ENCODE measurements around the gene SRPRB. TPM values are rescaled to one million over a fixed set of nuclear protein-coding genes. Genes with fewer than 3 reads are reported as not detected.

SRPRB gene
- total RNA-seq, 1 donor from 2014 or later, result 61.5 TPM

- H3K4me1 Mint-ChIP-seq, result peaks cover 3% of the 10 kb centered on the region
- H3K36me3 Mint-ChIP-seq (ENCODE audit: low read depth), result no peaks in the 10 kb centered on the region
- H3K4me3 Mint-ChIP-seq, result no peak overlapping the region
- no peak overlapping the region for H3K27ac Mint-ChIP-seq (ENCODE audit: unreplicated experiment)
- H3K9me3 Mint-ChIP-seq, result no peaks in the 10 kb centered on the region
- no peaks in the 10 kb centered on the region for H3K27me3 Mint-ChIP-seq (ENCODE audit: low read depth)
- no peak for DNase-seq (ENCODE audit: low read depth, low spot score)
- no peak for TF ChIP-seq CTCF (conservative IDR thresholded peaks at IDR 0.05)
These were observed 54.0 kb downstream of the SRPRB start for GRCh38 chr3:133859381-133860234.

GRCh38 chr3:133860519-133860918 is 54.9 kb downstream of the SRPRB start:
- Mint-ChIP-seq H3K36me3 (ENCODE audit: low read depth) (no peaks in the 10 kb centered on the region), H3K27ac (ENCODE audit: unreplicated experiment) (no peak overlapping the region), H3K4me1 (no peaks in the 10 kb centered on the region), H3K9me3 (no peaks in the 10 kb centered on the region), H3K4me3 (no peak overlapping the region), H3K27me3 (ENCODE audit: low read depth) (no peaks in the 10 kb centered on the region)
- TF ChIP-seq CTCF (conservative IDR thresholded peaks at IDR 0.05), result no peak
- DNase-seq (ENCODE audit: low read depth, low spot score), result no peak

DNA sequence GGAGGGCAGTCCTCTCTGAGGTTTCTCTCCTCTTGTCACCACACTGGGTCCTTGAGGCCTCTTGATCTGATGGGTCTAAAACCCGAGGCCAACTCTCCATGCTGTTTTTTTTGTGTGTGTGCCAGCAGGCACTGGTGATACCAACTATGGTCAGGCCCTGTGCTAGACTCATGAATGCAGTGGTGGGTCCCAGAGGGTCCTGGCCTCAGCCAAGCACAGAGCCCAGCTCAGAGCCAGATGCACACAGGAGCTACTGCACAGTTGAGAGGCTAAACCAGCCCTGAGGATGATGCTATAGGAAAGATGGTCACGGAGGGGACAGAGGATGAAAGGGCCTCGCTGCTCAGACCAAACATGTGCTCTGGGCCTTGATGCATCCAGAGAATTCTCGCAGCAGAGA is 56.5 kb downstream of the SRPRB start:
- Mint-ChIP-seq H3K36me3 (ENCODE audit: low read depth) (no peaks in the 10 kb centered on the region), H3K4me1 (no peaks in the 10 kb centered on the region), H3K27me3 (ENCODE audit: low read depth) (no peaks in the 10 kb centered on the region), H3K27ac (ENCODE audit: unreplicated experiment) (no peak overlapping the region), H3K4me3 (no peak overlapping the region), H3K9me3 (no peaks in the 10 kb centered on the region)
- no peak for TF ChIP-seq CTCF (conservative IDR thresholded peaks at IDR 0.05)
- DNase-seq (ENCODE audit: low read depth, low spot score), result no peak

- no peak overlapping the region for H3K27ac Mint-ChIP-seq (ENCODE audit: unreplicated experiment)
- no peaks in the 10 kb centered on the region for H3K9me3 Mint-ChIP-seq
- no peaks in the 10 kb centered on the region for H3K36me3 Mint-ChIP-seq (ENCODE audit: low read depth)
- no peaks in the 10 kb centered on the region for H3K27me3 Mint-ChIP-seq (ENCODE audit: low read depth)
- no peak overlapping the region for H3K4me3 Mint-ChIP-seq
- H3K4me1 Mint-ChIP-seq, result peaks cover 3% of the 10 kb centered on the region
- TF ChIP-seq CTCF (conservative IDR thresholded peaks at IDR 0.05), result no peak
- DNase-seq (ENCODE audit: low read depth, low spot score), result no peak
These were observed 58.3 kb downstream of the SRPRB start for GRCh38 chr3:133863911-133864310.

GRCh38 chr3:133864616-133865015 is 59.0 kb downstream of the SRPRB start:
- no peak overlapping the region for H3K27ac Mint-ChIP-seq (ENCODE audit: unreplicated experiment)
- no peak for DNase-seq (ENCODE audit: low read depth, low spot score)
- no peaks in the 10 kb centered on the region for H3K36me3 Mint-ChIP-seq (ENCODE audit: low read depth)
- TF ChIP-seq CTCF (conservative IDR thresholded peaks at IDR 0.05), result no peak
- peaks cover 7% of the 10 kb centered on the region for H3K4me1 Mint-ChIP-seq
- no peaks in the 10 kb centered on the region for H3K27me3 Mint-ChIP-seq (ENCODE audit: low read depth)
- H3K9me3 Mint-ChIP-seq, result no peaks in the 10 kb centered on the region
- no peak overlapping the region for H3K4me3 Mint-ChIP-seq

Measured in neural crest cell (in vitro differentiated cells).